ENCODE results near the gene IGSF8.

DNA sequence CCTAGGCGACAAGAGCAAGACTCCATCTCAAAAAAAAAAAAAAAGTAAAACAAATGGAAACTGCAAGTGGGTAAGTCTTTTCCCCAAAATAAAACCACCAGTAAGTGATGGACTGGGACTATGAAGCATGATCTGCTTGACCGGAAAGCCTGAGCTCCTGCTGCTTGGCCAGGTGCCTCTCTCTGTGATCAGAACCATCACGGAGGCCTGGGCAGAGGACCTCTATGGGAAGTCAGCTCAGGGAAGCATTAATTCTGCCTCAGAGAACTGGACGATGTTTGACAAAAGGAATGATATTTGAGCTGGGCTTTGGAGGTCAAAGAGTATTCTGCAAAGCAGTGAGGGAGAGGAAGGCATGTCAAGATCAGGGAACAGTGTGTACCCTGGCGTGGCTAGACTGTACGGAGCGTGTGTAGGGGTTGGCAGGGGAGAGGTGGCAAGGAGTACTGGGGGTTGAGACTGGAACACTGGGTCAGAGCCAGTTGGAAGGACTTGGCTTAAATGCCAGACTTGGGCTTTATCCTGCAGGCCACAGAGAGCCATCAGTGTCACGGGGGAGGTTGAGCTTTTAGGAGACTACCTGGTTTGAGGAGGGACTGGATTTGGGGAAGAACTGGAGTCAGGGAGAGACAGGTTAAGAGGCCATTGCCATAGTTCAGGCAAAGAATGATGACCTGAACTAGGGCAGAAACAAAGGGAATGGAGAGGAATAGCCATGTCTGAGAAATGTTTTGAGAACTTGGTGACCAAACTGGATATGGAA is 33.6 kb upstream of the IGSF8 start:
- TF ChIP-seq, protein P1, sequence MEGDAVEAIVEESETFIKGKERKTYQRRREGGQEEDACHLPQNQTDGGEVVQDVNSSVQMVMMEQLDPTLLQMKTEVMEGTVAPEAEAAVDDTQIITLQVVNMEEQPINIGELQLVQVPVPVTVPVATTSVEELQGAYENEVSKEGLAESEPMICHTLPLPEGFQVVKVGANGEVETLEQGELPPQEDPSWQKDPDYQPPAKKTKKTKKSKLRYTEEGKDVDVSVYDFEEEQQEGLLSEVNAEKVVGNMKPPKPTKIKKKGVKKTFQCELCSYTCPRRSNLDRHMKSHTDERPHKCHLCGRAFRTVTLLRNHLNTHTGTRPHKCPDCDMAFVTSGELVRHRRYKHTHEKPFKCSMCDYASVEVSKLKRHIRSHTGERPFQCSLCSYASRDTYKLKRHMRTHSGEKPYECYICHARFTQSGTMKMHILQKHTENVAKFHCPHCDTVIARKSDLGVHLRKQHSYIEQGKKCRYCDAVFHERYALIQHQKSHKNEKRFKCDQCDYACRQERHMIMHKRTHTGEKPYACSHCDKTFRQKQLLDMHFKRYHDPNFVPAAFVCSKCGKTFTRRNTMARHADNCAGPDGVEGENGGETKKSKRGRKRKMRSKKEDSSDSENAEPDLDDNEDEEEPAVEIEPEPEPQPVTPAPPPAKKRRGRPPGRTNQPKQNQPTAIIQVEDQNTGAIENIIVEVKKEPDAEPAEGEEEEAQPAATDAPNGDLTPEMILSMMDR (IDR thresholded peaks at IDR 0.05), result no peak
- no peak for TF ChIP-seq POLR2A (IDR thresholded peaks at IDR 0.05)
